T-helper 1 cell treated with Interleukin-12 subunit alpha and Interleukin-12 subunit beta and Interleukin-4 antibody, amounts not matched to agents 30 μg/mL and 1 μg/mL, for 36 hours (primary cell): ENCODE measurements around the gene PALB2.
A peak's percentile ranks its signal among the peaks of the same experiment; 100 is the strongest.
"Not testable (repeated sequence)": the region's sequence is repeated elsewhere in the genome, so short reads cannot be mapped to it uniquely, and the experiment has no call there.

Experiments used
- H3K27ac Mint-ChIP-seq: one replicate; pipeline ENCODE4 v1.8.0; 2021; ENCODE audit warnings: mild to moderate bottlenecking, mixed read lengths
- H3K27me3 Mint-ChIP-seq: one replicate; pipeline ENCODE4 v1.8.0; 2021; ENCODE audit warnings: low read depth, mixed read lengths
- H3K36me3 Mint-ChIP-seq: one replicate; pipeline ENCODE4 v1.8.0; 2021; ENCODE audit warnings: low read depth, mixed read lengths
- H3K4me1 Mint-ChIP-seq: one replicate; pipeline ENCODE4 v1.8.0; 2021; ENCODE audit warnings: low read depth, mixed read lengths
- H3K4me3 Mint-ChIP-seq: one replicate; pipeline ENCODE4 v1.8.0; 2021; ENCODE audit warnings: mild to moderate bottlenecking, moderate library complexity, mixed read lengths
- H3K9me3 Mint-ChIP-seq: one replicate; pipeline ENCODE4 v1.8.0; 2021; ENCODE audit warnings: mixed read lengths

Gene PALB2

GRCh38 chr16:23610905-23611304, 30.2 kb downstream of the PALB2 start:
- H3K27ac Mint-ChIP-seq, H3K4me1 Mint-ChIP-seq, H3K4me3 Mint-ChIP-seq, H3K27me3 Mint-ChIP-seq, H3K9me3 Mint-ChIP-seq, H3K36me3 Mint-ChIP-seq: not testable (repeated sequence)

DNA sequence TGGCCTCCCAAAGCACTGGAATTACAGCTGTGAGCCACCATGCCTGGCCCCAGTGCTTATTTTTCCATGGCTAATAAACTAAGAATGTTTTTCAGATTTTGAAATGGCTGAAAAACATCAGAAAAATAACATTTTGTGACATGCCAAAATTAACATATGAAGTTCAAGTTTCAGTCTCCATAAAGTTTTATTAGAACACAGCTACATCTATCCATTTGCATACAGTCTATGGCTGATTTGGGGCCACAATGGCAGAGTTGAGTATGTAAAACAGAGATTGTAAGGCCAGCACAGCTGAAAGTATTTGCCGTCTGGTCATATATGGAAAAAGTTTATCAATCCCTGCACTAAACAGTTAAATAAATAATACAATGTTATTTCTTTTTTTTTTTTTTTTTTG, 31.2 kb downstream of the PALB2 start:
- Mint-ChIP-seq H3K27ac (no peak overlapping the region), H3K4me3 (no peak overlapping the region), H3K36me3 (peaks cover 3% of the 10 kb centered on the region), H3K9me3 (no peaks in the 10 kb centered on the region), H3K4me1 (no peaks in the 10 kb centered on the region), H3K27me3 (no peaks in the 10 kb centered on the region)

DNA sequence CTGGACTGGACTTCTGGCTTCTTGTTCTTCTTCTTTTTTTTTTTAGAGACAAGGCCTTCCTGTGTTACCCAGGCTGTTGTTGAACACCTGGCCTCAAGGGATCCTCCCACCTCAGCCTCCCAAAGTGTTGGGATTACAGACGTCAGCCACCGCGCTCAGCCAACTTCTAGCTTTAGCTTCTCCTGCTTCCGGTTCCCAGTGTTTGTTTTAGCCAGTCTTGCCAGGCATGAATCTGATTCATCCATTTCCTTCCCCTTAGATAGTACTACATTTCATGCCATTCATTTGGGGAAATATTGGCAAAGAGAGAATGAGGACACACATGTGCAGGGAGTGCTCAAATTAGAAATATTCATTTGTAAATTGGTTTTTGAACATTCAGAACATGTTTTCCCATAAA, 32.9 kb downstream of the PALB2 start:
- H3K27me3 Mint-ChIP-seq: no peaks in the 10 kb centered on the region
- no peaks in the 10 kb centered on the region for H3K9me3 Mint-ChIP-seq
- H3K27ac Mint-ChIP-seq: no peak overlapping the region
- H3K4me3 Mint-ChIP-seq: no peak overlapping the region
- no peaks in the 10 kb centered on the region for H3K4me1 Mint-ChIP-seq
- H3K36me3 Mint-ChIP-seq: peaks cover 6% of the 10 kb centered on the region

DNA sequence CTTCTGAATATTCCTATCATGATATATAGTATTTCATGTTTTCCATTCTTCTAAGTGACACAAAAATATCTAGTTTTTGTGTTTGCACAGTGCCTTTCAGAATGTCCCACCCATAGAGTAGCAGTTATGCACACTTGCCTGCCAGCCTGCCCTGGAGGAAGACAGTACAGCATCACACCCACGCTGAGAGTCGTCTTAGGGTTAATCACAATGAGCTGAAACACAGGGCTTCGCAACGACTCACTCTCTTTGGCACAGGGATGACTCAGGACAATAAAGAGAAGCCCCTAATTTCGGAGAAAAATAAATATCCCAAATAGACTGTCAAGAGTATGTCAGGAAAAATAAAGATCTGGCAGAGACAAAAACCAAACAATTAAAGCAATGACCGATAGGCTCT, 33.4 kb downstream of the PALB2 start:
- H3K36me3 Mint-ChIP-seq: peaks cover 7% of the 10 kb centered on the region
- no peak overlapping the region for H3K27ac Mint-ChIP-seq
- no peaks in the 10 kb centered on the region for H3K4me1 Mint-ChIP-seq
- no peaks in the 10 kb centered on the region for H3K27me3 Mint-ChIP-seq
- H3K4me3 Mint-ChIP-seq: no peak overlapping the region
- H3K9me3 Mint-ChIP-seq: no peaks in the 10 kb centered on the region

- H3K4me1 Mint-ChIP-seq: peaks cover 8% of the 10 kb centered on the region
- no peaks in the 10 kb centered on the region for H3K9me3 Mint-ChIP-seq
- H3K36me3 Mint-ChIP-seq: peaks cover 8% of the 10 kb centered on the region
- peak overlapping the region; percentile 5 for H3K4me3 Mint-ChIP-seq
- peak overlapping the region; percentile 41 for H3K27ac Mint-ChIP-seq
- no peaks in the 10 kb centered on the region for H3K27me3 Mint-ChIP-seq
These were observed 43.9 kb downstream of the PALB2 start for GRCh38 chr16:23597003-23597756.

- Mint-ChIP-seq H3K27ac (peak within 1 kb of the TSS; percentile 82), H3K9me3 (no peaks in the 10 kb centered on the region), H3K4me1 (peaks cover 11% of the 10 kb centered on the region), H3K27me3 (no peaks in the 10 kb centered on the region), H3K4me3 (peak within 1 kb of the TSS; percentile 82), H3K36me3 (peaks cover 13% of the 10 kb centered on the region)
These were observed 45.0 kb downstream of the PALB2 start, which contains the start of gene NDUFAB1 for GRCh38 chr16:23595951-23596720. NDUFAB1 (minus strand) TSS chr16:23596316; CDS start chr16:23596290, 26 bp downstream.

DNA sequence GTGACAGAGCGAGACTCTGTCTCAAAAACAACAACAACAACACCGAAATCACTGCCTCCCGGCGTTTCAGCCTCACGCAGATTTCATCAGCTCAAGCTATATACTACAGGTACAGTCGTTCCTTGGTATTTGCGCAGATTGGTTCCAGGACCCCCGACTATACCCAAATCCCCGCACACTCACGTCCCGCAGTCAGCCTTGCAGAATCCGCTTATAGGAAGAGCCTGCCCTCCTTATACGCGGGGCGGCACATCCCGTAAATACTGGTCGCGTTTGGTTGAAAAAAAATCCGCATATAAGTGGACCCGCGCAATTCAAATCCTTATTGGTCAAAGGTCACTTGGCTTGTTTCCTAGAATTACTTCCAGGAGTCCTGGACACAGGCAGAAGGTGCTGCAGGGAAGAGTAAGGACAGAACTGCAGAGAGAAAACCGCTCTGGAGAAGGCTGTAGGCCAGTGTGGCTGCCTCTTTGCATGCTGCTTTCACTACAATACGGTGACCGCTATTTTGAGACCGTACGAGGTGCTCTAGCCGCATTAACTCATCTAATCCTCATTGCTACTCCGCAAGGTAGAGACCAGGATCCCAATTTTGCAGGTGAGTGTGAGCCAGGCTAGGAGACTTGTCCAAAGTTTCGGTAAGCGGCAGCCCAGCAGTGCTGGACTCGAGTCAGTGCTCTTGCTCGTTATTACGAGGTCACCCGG, 45.7 kb downstream of the PALB2 start:
- H3K36me3 Mint-ChIP-seq: peaks cover 16% of the 10 kb centered on the region
- H3K27me3 Mint-ChIP-seq: no peaks in the 10 kb centered on the region
- peak overlapping the region; percentile 82 for H3K4me3 Mint-ChIP-seq
- H3K9me3 Mint-ChIP-seq: no peaks in the 10 kb centered on the region
- H3K4me1 Mint-ChIP-seq: peaks cover 11% of the 10 kb centered on the region
- no peak overlapping the region for H3K27ac Mint-ChIP-seq

DNA sequence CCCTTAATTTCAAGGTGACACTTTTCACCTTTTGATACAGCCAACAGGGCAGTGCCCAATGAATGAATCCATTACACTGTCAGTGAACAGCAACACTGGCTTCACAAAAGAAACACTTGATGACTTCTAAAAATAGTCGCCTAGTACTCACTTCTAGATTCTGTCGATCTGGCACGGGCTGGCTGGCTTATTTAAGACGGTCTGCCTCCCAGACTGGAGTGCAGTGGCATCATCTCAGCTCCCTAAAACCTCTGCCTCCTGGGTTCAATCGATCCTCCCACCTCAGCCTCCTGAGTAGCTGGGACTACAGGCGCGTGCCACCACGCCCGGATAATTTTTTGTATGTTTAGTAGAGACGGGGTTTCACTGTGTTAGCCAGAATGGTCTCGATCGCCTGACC, 46.9 kb downstream of the PALB2 start:
- Mint-ChIP-seq H3K4me3 (no peak overlapping the region), H3K4me1 (peaks cover 11% of the 10 kb centered on the region), H3K9me3 (no peaks in the 10 kb centered on the region), H3K27ac (no peak overlapping the region), H3K27me3 (no peaks in the 10 kb centered on the region), H3K36me3 (peaks cover 20% of the 10 kb centered on the region)

DNA sequence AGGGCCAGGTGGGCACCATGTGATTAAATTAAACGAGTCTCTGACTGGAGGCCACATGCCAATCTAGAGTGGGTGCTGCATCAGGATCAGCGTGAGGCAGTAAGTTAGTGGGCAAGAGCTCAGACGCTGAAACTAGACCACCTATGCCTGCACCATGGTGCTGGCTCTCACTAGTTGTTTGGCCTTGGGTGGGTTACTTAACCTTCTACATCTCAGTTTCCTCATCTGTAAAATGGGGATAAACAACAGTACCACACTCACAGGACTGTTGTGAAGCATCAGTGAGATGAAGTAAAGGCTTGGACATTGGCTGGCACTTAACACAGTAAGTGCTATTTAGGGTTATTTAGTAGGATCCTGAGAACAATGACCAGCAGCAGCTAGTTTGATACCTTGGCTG, 50.9 kb downstream of the PALB2 start:
- Mint-ChIP-seq H3K27me3 (no peaks in the 10 kb centered on the region), H3K36me3 (peaks cover 26% of the 10 kb centered on the region), H3K27ac (no peak overlapping the region), H3K4me1 (peaks cover 3% of the 10 kb centered on the region), H3K9me3 (no peaks in the 10 kb centered on the region), H3K4me3 (no peak overlapping the region)

GRCh38 chr16:23587726-23588125, 53.4 kb downstream of the PALB2 start:
- H3K27me3 Mint-ChIP-seq: no peaks in the 10 kb centered on the region
- peaks cover 3% of the 10 kb centered on the region for H3K4me1 Mint-ChIP-seq
- H3K9me3 Mint-ChIP-seq: no peaks in the 10 kb centered on the region
- peaks cover 30% of the 10 kb centered on the region for H3K36me3 Mint-ChIP-seq
- H3K27ac Mint-ChIP-seq: no peak overlapping the region
- H3K4me3 Mint-ChIP-seq: no peak overlapping the region

DNA sequence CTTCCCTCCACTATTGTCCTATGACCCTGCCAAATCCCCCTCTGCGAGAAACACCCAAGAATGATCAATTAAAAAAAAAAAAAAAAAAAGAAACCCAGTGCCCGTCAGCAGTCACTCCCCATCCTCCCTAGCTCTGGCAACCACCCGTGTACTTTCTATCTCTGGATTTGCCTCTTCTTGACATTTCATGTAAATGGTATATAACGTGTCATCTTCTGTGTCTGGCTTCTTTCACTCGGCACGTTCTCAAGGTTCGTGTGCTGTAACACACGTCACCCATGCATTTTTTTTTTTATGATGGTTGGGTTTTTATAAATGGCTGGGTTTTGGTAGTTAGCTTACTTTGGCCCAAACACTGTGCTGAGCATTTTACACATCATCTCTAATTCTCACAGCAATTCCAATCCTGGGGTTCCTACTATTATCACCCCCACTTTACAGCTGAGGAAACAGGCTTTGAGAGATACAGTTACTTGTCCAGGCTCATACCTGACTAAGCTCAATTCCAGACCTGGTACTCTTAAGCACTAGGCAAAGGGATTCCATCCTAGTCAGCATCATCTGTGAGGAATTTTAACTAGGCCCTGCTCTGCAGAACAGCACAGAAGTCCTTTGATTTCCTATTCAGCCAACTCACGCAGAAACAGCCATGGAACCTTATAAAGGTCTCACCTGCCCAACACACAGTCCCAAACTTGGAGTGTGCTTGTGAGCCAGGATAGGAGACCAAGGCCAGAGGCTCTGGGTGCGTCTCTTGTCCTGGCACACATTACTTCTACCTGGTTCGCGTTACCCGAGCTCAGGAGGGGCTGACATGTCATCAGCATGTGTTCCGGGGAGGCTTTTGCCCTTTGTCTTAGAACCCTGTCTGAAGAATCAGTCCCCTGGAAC, 56.7 kb downstream of the PALB2 start:
- Mint-ChIP-seq H3K4me1 (no peaks in the 10 kb centered on the region), H3K27ac (no peak overlapping the region), H3K4me3 (no peak overlapping the region), H3K9me3 (no peaks in the 10 kb centered on the region), H3K36me3 (peaks cover 21% of the 10 kb centered on the region), H3K27me3 (no peaks in the 10 kb centered on the region)

- not testable (repeated sequence) for H3K27me3 Mint-ChIP-seq, H3K27ac Mint-ChIP-seq, H3K9me3 Mint-ChIP-seq, H3K4me1 Mint-ChIP-seq, H3K4me3 Mint-ChIP-seq
- peaks cover 20% of the 10 kb centered on the region for H3K36me3 Mint-ChIP-seq
These were observed 57.8 kb downstream of the PALB2 start for GRCh38 chr16:23583271-23583670.

GRCh38 chr16:23581764-23582163, 59.3 kb downstream of the PALB2 start:
- H3K27ac Mint-ChIP-seq: no peak overlapping the region
- H3K27me3 Mint-ChIP-seq: no peaks in the 10 kb centered on the region
- no peaks in the 10 kb centered on the region for H3K9me3 Mint-ChIP-seq
- peaks cover 20% of the 10 kb centered on the region for H3K36me3 Mint-ChIP-seq
- H3K4me3 Mint-ChIP-seq: no peak overlapping the region
- no peaks in the 10 kb centered on the region for H3K4me1 Mint-ChIP-seq

- Mint-ChIP-seq H3K9me3 (no peaks in the 10 kb centered on the region), H3K27ac (no peak overlapping the region), H3K4me3 (no peak overlapping the region), H3K4me1 (no peaks in the 10 kb centered on the region), H3K36me3 (peaks cover 18% of the 10 kb centered on the region), H3K27me3 (no peaks in the 10 kb centered on the region)
These were observed 60.7 kb downstream of the PALB2 start for GRCh38 chr16:23580391-23580790.
